PC-3 (cell line): ENCODE results near the gene VIM. TPM values are rescaled to one million over a fixed set of nuclear protein-coding genes. Genes with fewer than 3 reads are reported as not detected.

Experiments used
- ATAC-seq: fragments of 200-7000 bp; cut with Tn5 transposase; 2 replicates; pipeline ENCODE4 v1.9.1; 2020; ENCODE audit warnings: mild to moderate bottlenecking, moderate library complexity
- BruUV-seq: library from RNA; stranded (reverse); fragments of 400-500 nt; replicated peaks from 2 replicates; lab custom pipeline; 2021; lab: Mats Ljungman, UMichigan
- CTCF ChIA-PET: fragments of 300-600 bp; sonication (Branson Sonifier 250); formaldehyde crosslinking; loops from one replicate; lab custom pipeline; 2022; ENCODE audit warnings: antibody characterized with exemption; lab: Charles Lee
- POLR2A ChIA-PET: fragments of 300-600 bp; sonication (Branson Sonifier 250); formaldehyde crosslinking; loops from one replicate; lab custom pipeline; 2022; ENCODE audit warnings: antibody characterized with exemption; ENCODE audit not compliant: unreplicated experiment; lab: Charles Lee
- DNase-seq: peaks from one replicate; pipeline ENCODE4 v3.0.0-alpha.2; 2015
- H2AFZ ChIP-seq: fragments of 300-600 bp; sonication (generic); 2 replicates; pipeline ENCODE4 v1.6.0; 2016; ENCODE audit warnings: antibody characterized with exemption, low read length
- H3F3A ChIP-seq: fragments of 300-600 bp; sonication (generic); one replicate; pipeline ENCODE4 v1.6.0; 2017; ENCODE audit warnings: antibody characterized with exemption, low read length, control low read depth, mild to moderate bottlenecking; ENCODE audit not compliant: unreplicated experiment
- H3K27ac ChIP-seq: fragments of 300-600 bp; sonication (generic); 2 replicates; pipeline ENCODE4 v1.5.1; 2016; ENCODE audit warnings: mild to moderate bottlenecking, low read length
- H3K27me3 ChIP-seq: fragments of 300-600 bp; sonication (generic); 2 replicates; pipeline ENCODE4 v1.6.1; 2016; ENCODE audit warnings: low read length, mixed read lengths
- H3K36me3 ChIP-seq: fragments of 300-600 bp; sonication (generic); 2 replicates; pipeline ENCODE4 v1.6.1; 2016; ENCODE audit warnings: low read depth, mixed run types, low read length, mixed read lengths
- H3K4me1 ChIP-seq: fragments of 300-600 bp; sonication (generic); 2 replicates; pipeline ENCODE4 v1.5.1; 2016; ENCODE audit warnings: low read length; ENCODE audit not compliant: insufficient read depth
- H3K4me2 ChIP-seq: fragments of 300-600 bp; sonication (generic); 2 replicates; pipeline ENCODE4 v1.6.0; 2016; ENCODE audit warnings: low read length
- H3K4me3 ChIP-seq: fragments of 300-600 bp; sonication (generic); 2 replicates; pipeline ENCODE4 v1.5.1; 2016; ENCODE audit warnings: mild to moderate bottlenecking, low read length, mixed read lengths
- H3K79me2 ChIP-seq: fragments of 300-600 bp; sonication (generic); 2 replicates; pipeline ENCODE4 v1.6.1; 2017; ENCODE audit warnings: low read length, mixed read lengths
- H3K9ac ChIP-seq: fragments of 300-600 bp; sonication (generic); 2 replicates; pipeline ENCODE4 v1.6.0; 2016; ENCODE audit warnings: mild to moderate bottlenecking, low read length
- H3K9me2 ChIP-seq: fragments of 300-600 bp; sonication (generic); replicated peaks from 2 replicates; pipeline ENCODE4 v1.6.1; 2016; ENCODE audit warnings: mixed run types, low read length, mixed read lengths
- H3K9me3 ChIP-seq: fragments of 300-600 bp; sonication (generic); 2 replicates; pipeline ENCODE4 v1.6.1; 2016; ENCODE audit warnings: low read length, mixed read lengths
- H4K20me1 ChIP-seq: fragments of 300-600 bp; sonication (generic); 2 replicates; pipeline ENCODE4 v1.6.1; 2016; ENCODE audit warnings: low read length, mixed read lengths
- EZH2 ChIP-seq: fragments of 300-600 bp; sonication (generic); IDR thresholded peaks from one replicate; pipeline ENCODE4 v1.6.1; 2017; ENCODE audit warnings: antibody characterized with exemption, mild to moderate bottlenecking, low read length; ENCODE audit not compliant: unreplicated experiment
- EZH2phosphoT487 ChIP-seq: fragments of 300-600 bp; sonication (generic); IDR thresholded peaks from 2 replicates; pipeline ENCODE4 v1.6.1; 2018; ENCODE audit warnings: mild to moderate bottlenecking, antibody characterized with exemption, low read length, borderline replicate concordance
- intact Hi-C: fragments of 100-400 bp; cut with micrococcal nuclease; formaldehyde crosslinking; loops from 2 replicates; pipeline ENCODE4 v1.9.0; 2023
- total RNA-seq: library from RNA; depleted of rRNA; stranded (reverse); fragments of >200 nt; gene quantifications from 2 replicates; pipeline ENCODE4 v1.2.3, GENCODE V29; 2014
- TF ChIP-seq, protein P1 (sequence below): fragments of 300-600 bp; sonication (generic); conservative IDR thresholded peaks from 2 replicates; pipeline ENCODE4 v1.5.1; 2017; ENCODE audit warnings: antibody characterized with exemption, low read depth, mild to moderate bottlenecking, low read length

The VIM gene
- total RNA-seq, 1 experiment from 2014 or later, result 469 TPM

DNA sequence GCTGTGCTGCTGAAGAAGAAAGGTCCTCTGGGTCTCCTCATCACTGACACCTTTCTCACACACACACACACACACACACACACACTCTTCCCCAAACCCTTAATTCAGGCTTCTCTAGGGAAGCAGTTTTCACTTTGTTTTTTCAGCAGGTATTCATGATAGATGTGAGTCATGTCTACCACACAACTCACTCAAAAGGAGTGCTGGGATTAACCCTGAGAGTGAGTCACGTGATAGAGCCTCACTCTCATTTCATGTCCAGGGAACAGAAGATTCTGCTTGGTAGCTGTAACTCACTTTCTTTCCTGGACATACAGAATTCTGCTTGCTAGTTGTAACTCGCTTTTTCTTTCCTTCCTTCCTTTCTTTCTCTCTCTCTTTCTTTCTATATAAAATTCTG, 45.4 kb downstream of the VIM start:
- Histone ChIP-seq H3K9ac (no peak overlapping the region), H3K36me3 (no peaks in the 10 kb centered on the region), H4K20me1 (no peaks in the 10 kb centered on the region), H3K79me2 (no peaks in the 10 kb centered on the region), H3K27ac (no peak overlapping the region), H3K4me1 (no peaks in the 10 kb centered on the region), H3F3A (no peaks in the 10 kb centered on the region), H3K4me2 (no peak overlapping the region), H3K9me2 (no peaks in the 10 kb centered on the region), H2AFZ (no peak overlapping the region), H3K4me3 (no peak overlapping the region), H3K27me3 (no peaks in the 10 kb centered on the region), H3K9me3 (no peaks in the 10 kb centered on the region)
- DNase-seq (peak; percentile 48), ATAC-seq (peak; percentile 77)
- TF ChIP-seq, protein P1, sequence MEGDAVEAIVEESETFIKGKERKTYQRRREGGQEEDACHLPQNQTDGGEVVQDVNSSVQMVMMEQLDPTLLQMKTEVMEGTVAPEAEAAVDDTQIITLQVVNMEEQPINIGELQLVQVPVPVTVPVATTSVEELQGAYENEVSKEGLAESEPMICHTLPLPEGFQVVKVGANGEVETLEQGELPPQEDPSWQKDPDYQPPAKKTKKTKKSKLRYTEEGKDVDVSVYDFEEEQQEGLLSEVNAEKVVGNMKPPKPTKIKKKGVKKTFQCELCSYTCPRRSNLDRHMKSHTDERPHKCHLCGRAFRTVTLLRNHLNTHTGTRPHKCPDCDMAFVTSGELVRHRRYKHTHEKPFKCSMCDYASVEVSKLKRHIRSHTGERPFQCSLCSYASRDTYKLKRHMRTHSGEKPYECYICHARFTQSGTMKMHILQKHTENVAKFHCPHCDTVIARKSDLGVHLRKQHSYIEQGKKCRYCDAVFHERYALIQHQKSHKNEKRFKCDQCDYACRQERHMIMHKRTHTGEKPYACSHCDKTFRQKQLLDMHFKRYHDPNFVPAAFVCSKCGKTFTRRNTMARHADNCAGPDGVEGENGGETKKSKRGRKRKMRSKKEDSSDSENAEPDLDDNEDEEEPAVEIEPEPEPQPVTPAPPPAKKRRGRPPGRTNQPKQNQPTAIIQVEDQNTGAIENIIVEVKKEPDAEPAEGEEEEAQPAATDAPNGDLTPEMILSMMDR, result no peak
- no peak for TF ChIP-seq EZH2phosphoT487
- no peak for TF ChIP-seq EZH2
- CTCF ChIA-PET, result no interaction called here
- intact Hi-C loops, result no loop called here
- POLR2A ChIA-PET, result no interaction called here
- BruUV-seq, result no TSS peak

DNA sequence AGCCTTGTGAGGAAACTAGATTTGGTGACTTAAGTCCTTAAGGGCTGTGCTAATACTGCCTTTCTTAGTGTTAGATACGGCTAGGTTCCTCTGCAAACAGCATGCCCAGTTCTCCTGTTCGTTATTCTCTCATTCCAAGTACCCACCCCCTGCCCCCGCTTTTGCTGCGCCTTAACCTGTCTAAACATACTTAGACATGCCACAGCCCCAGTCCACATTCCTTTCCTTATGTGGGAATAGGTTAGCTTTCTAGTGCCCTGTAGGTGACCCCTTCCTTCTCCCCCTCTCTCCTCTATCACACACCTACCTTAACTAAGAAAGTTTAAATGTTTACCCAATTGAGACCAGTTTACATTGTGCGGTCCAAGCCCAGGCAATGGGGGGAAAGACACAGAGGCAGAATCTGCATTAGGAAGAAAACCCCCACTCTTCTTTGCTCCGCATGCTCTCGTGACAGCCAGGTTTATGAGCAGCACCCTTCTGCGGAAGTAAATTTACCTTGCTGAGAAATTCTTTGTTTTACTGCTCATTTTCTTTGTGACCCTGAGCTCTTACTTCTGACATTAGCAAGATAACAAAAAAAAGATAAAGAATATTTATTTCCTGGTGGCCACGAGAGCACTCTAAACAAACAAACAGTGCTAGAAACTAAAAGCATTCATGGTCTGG, 48.8 kb downstream of the VIM start:
- TF ChIP-seq EZH2 (no peak), EZH2phosphoT487 (no peak)
- TF ChIP-seq, protein P1, result no peak
- Histone ChIP-seq H3K9me2 (no peaks in the 10 kb centered on the region), H3K9me3 (no peaks in the 10 kb centered on the region), H3K27ac (no peak overlapping the region), H3K79me2 (no peaks in the 10 kb centered on the region), H4K20me1 (no peaks in the 10 kb centered on the region), H3F3A (no peaks in the 10 kb centered on the region), H3K4me3 (no peak overlapping the region), H2AFZ (no peak overlapping the region), H3K27me3 (no peaks in the 10 kb centered on the region), H3K36me3 (no peaks in the 10 kb centered on the region), H3K4me2 (no peak overlapping the region), H3K9ac (no peak overlapping the region), H3K4me1 (no peaks in the 10 kb centered on the region)
- CTCF ChIA-PET, result no interaction called here
- DNase-seq (no peak), ATAC-seq (no peak)
- BruUV-seq, result no TSS peak
- intact Hi-C loops, result no loop called here
- POLR2A ChIA-PET, result no interaction called here

DNA sequence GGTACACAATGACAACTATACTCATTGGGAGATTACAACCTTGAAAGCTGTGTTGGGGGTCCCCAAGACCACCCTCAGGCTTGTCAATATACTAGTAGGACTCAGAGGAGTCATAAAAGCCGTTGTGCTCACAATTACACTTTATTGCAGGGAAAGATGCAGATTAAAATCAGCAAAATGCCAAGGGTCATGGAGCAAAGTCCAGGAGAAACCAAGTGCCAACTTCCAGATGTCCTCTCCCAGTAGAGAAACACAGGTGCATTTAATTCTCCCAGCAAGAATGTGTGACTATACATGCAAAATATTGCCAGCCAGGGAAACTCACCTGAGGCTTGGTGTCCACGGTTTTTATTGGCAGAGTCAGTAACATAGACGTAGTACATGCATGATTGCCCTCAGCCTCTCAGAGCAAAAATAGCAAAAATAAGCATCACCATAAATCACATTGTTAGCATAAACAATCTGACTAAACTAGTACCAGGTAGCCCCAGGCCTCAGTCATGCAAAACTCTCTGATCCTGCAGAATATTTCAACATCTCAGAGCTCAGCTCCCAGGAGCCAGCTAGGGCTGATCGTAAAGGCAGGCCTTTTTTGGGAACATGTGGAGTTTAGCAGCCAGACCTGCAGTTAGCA, 50.7 kb downstream of the VIM start:
- POLR2A ChIA-PET, result no interaction called here

More for the DNA sequence above, 50.7 kb downstream of the VIM start:
- intact Hi-C loops, result no loop called here
- Histone ChIP-seq H3K27me3 (no peaks in the 10 kb centered on the region), H3K27ac (no peak overlapping the region), H3K36me3 (no peaks in the 10 kb centered on the region), H4K20me1 (no peaks in the 10 kb centered on the region), H3F3A (no peaks in the 10 kb centered on the region), H3K9me2 (no peaks in the 10 kb centered on the region), H3K4me2 (no peak overlapping the region), H3K4me3 (no peak overlapping the region), H3K9ac (no peak overlapping the region), H3K79me2 (no peaks in the 10 kb centered on the region), H3K9me3 (no peaks in the 10 kb centered on the region), H3K4me1 (no peaks in the 10 kb centered on the region), H2AFZ (no peak overlapping the region)
- no peak for ATAC-seq
- TF ChIP-seq EZH2phosphoT487, result no peak
- no peak for TF ChIP-seq EZH2
- TF ChIP-seq, protein P1, result no peak
- DNase-seq, result no peak
- no TSS peak for BruUV-seq
- CTCF ChIA-PET, result no interaction called here
